HL-60/S4 treated with phorbol 12-myristate 13-acetate at 8.2 ng/mL for 4 days and 3 days (cell line): ENCODE data around the gene WASF2.

Source experiments
- in situ Hi-C: fragments of 300-500 bp; cut with MboI; formaldehyde crosslinking; loops from 2 replicates; pipeline ENCODE4 v1.15.0; 2022; ENCODE audit warnings: low sequenced_read_pairs

Gene WASF2

DNA sequence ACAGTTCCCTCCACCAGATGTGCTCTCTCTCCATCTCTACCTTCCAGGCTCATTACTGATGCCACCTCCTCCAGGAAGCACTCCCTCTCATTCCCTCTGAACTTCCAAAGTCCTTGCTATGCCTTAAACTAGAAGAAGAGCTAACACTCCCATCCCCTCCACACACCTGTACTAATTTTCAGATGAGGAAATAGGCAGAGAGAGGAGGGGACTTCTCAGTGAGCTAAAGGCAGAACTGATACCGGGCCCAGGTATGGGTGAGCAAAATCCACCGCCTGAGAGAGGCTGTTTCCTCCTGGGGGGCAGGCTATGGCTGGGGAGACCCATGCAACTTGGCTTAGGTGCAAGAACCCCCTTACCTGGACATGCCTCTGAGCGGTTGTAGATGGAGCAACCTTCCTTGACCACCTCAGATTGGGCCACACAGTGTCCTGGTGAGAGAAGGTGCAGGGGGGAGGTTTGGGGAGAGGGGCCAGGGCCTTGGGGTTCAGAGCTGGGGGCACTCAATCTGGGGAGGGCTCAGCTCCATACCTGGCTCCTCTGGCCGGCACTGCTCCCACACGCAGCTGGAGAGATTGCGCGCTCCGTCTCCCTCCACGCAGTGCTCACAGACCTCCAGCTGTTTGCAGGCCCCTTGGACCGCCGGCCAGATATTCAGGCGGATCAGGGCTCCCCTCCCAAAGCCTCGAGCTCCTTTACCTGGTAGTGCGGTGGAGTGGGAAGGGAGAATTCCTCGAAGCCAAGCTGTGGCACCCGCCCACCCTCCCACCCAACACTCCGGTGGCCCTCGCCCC, 107.8 kb downstream of the WASF2 start:
- in situ Hi-C loops, result no loop called here

DNA sequence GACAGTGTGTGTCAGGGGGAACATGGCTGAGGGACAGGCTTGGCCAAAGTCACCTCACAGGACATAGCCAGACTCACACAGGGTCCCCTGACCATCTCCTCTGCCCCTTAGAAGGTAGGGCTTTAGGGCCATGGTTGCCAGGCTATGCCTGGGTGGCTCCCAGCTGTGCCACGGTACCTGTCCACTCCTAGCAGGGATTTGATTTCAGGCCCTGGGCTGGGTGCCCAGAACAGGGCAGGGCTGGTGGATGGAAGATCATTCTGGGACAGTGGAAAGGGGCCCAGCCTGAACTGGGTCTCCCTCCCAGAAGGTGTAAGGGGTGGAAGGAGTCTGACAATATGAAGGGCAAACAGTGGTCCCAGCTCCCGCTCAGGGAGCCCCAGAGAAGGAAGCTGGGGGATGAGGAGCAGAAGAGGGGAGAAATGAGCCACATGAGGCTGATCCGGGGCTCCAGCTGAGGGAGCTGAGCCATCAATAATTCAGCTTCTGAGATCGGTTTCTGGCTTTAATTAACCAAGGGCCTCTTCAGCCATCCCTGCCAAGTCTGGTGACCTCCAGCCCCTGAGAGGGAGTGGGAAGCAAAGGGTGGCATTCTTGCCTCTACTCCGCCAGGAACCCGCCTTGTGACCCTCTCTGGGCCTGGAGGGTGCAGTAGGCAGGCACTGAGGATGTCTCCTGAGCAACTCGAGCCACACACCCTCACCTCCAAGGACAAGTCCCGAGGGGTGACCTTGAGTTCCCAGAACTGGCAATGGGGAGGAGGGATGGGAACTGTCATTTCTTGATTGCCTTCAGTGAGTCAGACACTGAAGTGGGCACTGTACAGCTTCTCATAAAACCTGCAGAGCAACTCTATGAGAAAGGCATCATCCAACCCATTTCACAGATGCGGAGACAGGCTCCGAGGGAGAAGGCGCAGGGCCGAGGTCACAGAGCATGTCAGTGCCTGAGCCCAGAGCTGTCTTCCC, 108.9 kb downstream of the WASF2 start:
- in situ Hi-C loops, result no loop called here

DNA sequence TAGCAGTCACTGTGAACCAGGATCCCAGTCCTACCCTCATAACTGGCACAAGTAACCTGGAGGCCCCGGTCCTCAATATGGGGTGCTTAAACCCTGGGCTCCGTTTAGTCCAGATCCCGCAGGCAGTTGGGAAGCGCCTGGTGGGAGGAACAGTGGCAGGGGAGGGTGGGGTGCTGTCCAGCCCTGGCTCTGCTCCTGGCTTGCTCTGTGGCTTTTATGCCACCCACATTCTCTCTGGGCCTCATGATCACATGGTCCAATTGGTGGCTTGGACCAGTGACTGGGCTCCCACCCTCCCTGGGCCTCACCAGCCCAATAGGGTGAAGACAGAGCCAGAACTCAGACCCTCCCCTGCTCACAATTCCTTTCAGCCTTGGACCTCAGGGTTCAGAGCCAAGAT, 109.7 kb downstream of the WASF2 start:
- in situ Hi-C loops, result no loop called here

DNA sequence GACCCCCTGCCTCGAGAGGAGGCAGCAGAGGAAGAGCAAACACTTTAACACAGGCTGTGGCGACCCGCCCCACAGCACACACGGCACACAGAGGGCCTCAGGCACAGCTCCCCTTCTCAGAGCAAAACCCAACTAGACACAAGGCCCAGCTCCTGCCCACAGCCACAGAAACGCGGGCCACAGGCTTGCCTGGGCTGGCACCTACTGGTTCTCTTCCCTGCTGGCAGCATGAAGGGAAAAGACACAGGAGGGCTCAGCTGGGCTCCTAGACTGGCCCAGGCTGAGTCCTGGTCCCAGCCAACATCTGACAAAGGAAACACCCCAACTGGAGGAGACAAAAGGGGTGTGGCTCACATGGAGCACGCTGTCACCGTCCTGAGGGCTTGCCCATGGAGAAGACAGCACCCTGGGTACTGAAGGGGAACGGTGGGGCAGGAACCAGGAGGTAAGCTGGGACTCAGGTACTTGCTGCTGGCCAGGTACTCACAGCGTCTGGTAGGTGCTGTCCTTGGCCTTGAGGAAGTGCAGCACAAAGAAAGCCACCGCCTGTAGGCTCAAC, 110.3 kb downstream of the WASF2 start:
- in situ Hi-C loops, result no loop called here

DNA sequence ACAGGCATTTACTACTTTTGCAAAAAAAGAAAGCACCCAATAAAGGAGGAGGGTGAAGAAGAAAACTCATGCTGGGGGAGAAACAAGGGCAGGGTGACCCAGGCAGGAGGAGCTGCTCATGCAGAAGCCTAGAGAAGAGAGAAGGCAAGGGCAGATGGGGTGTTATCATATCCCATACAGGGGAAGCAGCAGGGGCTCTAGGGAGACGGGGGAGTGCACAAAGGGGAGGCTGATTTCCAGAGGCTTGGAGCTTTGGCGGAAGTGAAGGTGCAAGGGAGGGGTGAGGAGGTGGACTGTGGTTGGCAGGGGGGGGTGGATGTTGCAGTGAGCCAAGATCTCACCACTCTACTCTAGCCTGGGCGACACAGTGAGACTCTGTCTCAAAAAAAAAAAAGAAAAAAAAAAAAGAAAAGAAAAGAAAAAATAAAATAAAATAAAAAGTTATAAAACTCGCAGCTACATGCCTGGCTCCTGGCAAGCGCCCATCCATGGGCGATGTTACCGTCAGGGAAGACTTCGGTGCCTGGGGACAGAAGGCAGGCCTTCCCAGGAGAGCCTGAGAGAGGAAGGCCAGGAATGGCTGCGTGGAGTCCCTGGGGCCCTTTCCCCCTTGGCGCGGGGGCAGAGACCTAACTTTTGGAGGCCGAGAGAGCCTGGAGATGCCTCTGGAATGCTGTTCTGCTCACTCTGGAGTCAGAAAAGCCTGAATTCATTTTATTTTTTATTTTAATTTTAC, 112.0 kb downstream of the WASF2 start:
- in situ Hi-C loops, result no loop called here

DNA sequence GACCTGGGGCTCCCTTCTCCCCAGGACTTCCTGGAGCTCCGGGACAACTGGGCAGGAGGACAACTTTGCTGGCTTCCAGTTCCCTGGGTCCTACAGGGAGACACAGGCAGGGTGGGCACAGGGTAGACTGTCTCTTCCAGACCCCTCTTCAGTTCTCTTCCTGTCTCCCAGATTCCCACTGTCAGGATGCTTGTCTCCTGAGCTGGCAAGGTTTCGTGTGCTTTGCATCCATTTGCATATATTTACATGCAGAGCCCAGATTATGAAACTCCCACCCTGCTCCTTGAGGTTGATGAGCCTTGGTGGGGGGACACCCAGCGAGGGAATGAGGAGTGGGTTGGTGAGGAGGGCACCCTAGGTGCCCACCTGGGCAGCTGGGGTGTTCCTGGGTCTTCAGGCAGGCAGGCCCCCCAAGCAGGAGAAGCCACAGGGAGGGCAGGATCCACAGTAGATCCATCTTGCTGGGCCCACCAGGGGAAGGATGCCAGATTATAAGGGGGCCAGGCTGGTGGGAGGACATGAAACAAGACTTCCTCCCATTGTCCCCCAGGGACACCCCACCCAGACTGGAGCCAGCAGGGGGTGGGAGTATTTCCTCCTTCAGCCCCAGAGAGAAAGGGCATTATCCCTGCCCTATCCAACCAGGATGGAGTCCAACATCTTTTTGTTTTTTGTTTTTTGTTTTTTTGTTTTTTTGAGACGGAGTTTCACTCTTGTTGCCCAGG, 115.4 kb downstream of the WASF2 start, which contains the start of gene FCN3:
FCN3 (minus strand) TSS at position 463 of the 725 bp plus-strand sequence; CDS start at position 457, 6 bp downstream.
- in situ Hi-C loops, result no loop called here

DNA sequence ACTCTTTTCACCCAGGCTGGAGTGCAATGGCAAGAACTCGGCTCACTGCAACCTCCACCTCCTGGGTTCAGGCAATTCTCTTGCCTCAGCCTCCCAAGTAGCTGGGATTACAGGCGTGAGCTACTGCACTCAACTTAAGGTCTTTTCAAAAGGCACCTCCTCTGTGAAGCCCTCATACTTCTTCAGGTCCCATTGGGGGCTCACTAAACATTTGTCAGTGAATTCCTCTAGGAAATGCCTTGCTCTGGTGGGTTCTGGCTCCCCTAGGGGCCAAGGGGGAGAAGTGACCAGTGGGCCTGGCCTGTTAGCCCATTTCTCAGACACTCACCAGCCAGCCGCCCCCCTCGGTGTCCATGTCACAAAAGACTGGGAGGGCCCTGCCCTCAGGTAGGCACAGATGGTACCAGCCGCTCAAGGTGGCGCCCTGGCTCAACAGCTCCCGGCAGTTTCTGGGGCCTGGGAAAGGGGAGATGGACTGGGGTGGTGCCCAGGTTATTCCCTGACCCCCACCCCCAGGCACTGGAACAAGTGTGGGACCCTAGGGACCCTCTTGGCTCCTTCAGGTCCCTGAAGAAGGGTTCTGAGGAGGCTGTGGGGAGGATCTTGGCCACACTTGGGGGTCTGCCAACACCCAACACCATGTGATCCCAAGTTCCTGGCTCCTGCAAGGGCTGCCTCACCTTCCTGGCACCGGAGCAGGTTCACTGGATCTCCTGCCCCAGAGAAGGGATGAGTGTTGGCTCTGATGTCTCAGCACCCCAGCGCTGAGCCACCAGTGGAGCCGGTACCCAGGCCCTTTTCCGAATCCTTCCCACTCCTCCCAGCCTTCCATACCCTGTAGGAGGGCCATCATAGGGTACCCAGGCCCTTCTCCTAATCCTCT, 116.9 kb downstream of the WASF2 start:
- in situ Hi-C loops, result no loop called here

DNA sequence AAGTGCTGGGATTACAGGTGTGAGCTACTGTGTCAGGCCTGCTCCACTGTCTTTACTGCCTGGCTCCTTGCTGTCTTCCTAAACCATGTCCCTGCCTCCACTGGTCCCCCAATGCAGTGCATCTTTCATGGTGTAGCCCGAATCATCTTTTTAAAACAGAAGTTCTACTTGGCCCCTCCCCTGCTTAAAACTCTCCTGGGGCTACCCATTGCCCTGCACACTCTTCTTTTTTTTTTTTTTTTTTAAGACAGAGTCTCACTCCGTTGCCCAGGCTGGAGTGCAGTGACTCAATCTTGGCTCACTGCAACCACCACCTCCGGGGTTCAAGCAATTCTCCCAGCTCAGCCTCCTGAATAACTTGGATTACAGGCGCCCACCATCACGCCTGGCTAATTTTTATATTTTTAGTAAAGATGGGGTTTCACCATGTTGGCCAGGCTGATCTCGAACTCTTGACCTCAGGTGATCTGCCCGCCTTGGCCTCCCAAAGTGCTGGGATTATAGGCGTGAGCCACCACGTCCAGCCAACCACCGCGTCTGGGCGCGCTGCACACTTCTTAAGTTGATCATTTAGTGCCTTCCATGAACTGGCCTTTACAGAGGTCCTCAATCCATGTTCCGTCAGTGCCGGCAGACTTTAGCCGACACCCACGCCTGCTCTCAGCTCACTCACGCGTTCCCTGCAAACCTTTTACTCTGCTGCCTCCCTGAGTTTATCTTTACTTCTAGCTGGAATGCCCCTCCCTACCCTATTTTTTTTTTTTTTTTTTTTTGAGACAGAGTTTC, 117.8 kb downstream of the WASF2 start:
- in situ Hi-C loops, result no loop called here

DNA sequence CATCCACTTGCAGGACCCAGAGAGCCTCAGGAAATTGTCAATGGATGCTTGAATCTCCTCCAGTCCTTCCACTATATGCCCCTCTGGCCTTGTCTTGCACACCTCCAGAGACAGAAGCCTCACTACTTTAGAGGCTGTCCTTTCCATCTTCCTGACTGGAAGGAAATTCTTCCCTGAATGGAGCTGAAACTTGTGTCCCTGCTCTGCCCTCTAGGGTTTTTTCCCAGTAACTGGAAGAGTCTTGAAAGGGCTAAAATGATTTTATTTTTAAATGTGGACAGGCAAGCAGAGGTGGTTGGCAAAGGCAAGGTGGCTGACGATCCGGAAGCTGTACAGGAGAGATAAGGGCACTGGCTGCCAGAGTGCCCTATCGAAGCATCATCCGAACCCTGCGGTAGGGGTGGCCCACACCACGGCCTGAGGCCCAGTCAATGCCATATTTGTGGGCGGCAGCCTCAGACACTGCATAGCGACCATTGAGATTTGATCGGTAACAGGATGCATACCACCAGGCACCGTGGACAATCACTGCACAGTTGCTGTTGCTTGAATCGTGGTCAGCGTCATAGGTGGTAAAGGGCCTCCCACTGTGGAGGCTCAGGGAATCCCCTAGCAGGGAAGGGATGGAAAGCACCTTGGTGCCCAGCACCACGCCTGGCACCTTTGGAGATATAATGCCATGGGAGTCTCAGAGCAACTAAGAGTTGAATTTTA, 120.9 kb downstream of the WASF2 start:
- in situ Hi-C loops, result no loop called here

DNA sequence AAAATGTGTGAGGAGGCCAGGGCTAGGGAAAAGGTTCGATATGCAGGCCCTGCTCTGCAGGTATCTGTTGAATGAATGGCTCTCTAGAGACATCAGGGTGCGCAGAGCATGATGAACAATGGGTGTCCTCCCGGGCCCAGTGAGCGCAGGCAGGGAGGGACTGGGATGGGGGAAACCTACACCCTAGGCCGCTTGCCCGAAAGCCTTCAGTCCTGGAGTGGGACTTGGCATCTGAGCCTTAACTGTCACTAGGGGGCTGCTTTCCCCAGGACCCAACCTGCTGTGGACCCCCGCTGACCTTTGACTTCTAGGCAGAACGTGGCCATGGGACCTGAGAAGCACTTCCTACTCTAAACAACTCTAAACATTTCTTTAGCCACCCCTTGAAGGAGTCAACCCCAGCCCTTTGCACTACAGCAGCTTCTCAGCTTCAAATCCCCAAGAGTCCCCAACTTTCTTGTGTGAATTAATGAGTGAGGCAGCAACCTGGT, 122.8 kb downstream of the WASF2 start:
- in situ Hi-C loops, result no loop called here

DNA sequence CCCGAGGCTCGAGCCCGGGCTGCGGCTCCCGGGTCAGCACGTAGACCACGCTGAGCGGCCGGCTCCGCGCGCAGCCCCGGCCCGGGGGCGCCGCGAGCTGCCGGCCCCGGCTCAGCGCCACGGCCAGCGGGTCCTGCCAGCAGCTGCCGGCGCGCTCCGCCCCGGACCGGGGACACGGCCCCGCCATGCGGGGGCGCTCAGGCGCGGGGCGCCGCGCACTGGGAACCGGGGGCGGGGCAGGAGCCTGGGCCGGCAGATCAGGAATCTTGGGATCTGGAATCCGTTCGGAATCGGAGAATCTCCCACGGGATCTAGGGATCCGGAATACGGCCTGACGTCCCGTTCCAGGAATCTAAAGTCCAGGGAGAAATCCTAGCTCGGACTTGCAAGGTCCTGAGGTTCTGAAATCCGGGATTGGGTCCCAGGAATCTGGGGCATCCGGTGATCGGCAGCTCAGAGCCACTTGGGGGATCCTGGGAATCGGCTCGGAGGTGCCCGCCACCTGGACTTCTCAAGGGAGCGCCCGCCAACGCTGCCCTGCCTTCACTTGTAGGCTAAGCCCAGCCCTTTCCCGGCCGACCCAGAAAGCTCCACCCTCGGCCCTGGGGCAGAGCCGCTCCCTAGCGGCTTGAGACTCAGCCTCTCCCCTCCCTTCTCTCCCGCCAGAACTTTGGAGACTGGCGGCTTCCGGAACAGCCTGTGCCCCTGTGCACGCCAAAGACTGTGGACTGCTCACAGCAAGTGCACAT, 123.4 kb downstream of the WASF2 start, which contains the start of gene MAP3K6:
MAP3K6 (minus strand) TSS at position 551 of the 749 bp plus-strand sequence; CDS start at position 187, 364 bp downstream.
- in situ Hi-C loops, result no loop called here

DNA sequence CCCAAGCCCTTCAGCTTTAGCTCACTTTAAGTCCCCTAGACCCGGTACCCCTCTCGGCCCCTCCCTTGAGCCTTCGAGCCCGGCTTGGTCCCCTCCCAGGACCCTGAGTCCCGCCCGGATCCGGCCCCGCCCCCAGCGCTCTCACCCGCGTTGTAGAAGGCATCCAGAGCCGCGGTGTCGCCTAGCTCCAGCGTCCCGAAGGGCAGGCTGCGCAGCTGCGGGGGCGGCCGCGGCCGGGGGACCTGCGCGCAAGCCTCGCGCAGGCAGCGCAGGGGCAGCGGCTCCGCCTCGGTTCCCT, 123.9 kb downstream of the WASF2 start:
- in situ Hi-C loops, result no loop called here

DNA sequence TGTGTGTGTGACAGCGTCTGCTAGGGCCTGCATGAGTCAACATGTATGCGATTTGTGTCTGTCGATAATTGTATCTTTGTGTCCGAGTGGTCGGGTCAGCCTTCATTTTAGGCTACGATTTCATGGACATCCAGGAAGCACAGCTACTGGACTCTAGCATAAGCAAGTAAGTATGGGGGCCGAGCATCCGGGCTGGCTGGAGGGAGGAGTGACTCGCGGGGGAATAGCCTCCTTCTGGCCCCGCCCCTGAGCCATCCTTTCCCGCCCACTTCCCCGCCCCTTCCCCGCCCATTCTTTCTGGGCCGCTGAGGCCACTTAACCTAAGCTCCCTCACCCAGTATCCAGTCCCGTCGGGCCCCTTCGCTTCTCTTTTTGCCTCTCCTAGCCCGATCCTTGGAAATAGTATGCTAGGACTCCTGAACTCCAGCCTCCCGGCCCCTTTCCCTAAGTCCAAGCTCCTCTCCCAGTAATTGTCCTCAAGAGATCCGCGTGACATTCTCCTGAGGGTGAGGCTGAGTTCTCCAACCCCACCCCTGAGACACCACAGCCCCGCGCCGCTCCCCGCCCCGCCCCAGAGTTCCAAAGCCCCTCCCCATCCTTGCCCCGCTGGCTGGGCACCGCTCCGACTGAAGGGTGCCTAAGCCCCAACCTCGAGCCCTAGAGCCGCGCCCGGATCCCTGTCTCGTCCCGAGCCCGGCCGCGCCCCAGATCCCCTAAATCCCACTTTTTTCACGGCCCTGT, 124.4 kb downstream of the WASF2 start:
- in situ Hi-C loops, result no loop called here

DNA sequence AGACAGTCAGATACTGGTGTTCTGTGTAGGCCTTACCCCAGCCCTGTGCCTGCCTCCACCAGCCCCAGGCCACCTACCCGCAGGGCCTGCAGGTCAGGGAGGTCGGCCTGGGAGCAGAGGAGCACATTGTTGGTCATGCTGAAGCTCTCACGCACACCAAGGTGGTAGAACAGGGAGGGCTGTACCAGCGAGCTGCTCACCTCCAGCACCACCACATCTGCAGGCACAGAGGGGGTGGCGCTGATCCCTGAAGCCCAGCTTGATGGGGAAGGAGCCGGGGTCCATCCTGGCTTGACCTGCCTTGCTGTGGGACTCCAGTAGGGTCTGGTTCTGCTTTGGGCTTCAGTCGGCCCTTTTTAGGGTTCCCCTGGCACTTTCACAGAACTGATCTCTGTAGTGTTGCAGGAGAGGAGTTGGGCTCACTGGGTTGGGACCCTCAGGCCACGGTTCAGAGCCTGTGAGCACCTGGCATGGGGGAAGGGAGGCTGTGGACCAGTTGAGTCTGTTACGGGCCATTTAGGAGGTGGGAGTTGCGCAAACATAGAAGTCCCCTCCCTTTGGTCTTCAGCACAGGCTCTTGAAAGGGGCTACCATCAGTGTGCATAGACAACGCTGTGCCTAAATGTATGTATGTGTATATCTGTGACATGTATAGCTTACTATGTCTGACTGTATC, 125.1 kb downstream of the WASF2 start:
- in situ Hi-C loops, result no loop called here

DNA sequence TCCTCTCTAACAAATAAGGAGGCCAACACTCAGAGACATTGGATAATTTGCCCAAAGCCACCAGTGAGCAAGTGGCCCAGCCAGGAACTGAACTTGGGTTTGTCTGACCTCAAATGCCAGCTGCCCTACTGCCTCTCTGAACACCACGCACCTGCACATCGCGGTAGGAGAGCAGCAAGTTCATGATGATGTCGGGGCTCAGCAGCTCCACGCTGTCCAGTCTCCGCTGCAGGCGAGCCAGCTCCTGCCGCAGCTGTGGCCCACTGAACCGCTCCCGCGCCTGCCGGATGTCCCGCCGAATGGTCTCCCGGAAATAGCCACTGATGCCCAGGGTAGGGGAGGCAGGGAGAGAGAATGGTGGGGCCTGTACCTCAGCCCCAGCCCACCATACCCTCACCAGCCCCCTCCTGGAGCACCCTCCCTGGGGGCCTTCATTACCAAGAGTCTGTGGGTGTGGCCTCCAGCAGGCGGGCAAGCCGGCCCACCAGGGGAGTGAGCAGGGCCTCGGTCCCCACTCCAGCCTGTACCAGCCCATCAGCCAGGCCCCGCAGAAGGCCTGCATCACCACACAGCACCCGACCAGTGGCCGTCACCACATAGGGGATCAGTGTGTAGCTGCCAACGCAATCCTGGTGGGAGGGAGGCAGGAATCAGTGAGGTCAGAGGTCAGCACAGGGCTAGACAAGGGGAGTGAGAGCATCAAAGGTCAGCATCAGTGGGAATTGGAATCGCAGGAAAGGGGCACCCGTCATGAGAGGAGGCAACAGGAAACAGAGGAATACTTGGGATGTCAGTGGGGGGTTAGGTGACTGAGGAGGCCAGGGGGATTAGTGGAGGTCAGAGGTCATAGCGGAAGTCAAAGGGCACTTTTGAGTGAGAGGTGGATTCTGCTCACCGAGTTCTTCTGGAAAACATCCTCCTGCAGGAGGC, 125.9 kb downstream of the WASF2 start:
- in situ Hi-C loops, result no loop called here
